Activated CD8-positive, alpha-beta memory T cell treated with anti-CD3 and anti-CD28 coated beads for 1 hour (primary cell): ENCODE measurements around the gene ZKSCAN7.
"Not testable (repeated sequence)": the region's sequence is repeated elsewhere in the genome, so short reads cannot be mapped to it uniquely, and the experiment has no call there.

ENCODE experiments used
- DNase-seq, 2 donors: peaks; one replicate each; pipeline ENCODE4 v3.0.0-alpha.2; 2020; ENCODE audit warnings: low read depth in 1 of 2; ENCODE audit errors: extremely low read depth in 1 of 2

Gene ZKSCAN7

DNA sequence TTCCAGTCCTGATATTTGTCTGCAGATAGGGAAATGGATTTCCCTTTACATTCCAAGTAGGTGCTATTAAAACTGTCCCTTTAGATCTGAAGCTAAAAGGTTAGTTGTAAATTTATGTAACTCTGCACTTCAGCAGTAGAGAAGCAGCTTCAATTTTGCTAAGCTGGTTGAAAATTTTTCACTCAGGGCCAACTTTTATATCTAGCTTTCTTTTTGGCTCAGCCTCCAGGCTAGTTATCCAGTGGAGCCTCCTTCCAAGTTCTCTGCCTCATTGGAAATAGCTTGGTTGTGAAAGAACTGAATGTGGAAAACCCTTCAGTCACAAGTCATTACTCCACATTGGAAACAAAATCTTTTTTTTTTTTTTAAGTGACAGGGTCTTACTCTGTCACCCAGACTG lies 21.6 kb downstream of the ZKSCAN7 start:
- no peak for DNase-seq

DNA sequence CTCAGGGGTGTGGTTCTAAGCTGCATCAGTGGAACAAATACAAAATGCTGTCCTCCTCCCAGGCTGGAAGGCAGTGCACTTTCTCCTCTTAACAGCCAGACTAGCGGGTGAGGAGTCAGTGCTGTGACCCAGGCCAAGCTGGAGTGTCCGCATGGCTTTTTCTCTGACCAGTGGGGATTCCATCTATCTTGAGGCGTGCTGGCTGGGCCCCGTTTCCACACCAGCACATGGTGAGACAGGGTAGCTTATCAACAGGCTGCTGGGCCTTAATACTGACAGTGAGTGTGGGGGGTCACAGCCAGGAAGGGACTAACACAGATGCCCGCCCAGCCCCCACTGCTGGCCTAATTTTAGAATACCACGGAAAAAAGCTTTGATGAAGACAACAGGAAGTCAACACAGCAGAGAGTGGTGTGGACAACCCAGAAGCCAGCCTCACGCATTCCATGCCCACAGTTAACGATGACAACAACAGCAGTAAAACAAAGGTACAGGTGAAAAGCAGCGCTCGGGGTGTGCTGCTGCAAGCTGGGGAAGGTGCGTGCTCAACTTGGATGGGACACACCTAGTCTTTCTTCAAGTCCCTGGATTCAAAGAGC lies 22.5 kb downstream of the ZKSCAN7 start:
- not testable (repeated sequence) for DNase-seq

- not testable (repeated sequence) for DNase-seq
These were observed 23.3 kb downstream of the ZKSCAN7 start for GRCh38 chr3:44578316-44578715.

GRCh38 chr3:44578924-44579515 lies 24.0 kb downstream of the ZKSCAN7 start:
- DNase-seq: not testable (repeated sequence)

DNA sequence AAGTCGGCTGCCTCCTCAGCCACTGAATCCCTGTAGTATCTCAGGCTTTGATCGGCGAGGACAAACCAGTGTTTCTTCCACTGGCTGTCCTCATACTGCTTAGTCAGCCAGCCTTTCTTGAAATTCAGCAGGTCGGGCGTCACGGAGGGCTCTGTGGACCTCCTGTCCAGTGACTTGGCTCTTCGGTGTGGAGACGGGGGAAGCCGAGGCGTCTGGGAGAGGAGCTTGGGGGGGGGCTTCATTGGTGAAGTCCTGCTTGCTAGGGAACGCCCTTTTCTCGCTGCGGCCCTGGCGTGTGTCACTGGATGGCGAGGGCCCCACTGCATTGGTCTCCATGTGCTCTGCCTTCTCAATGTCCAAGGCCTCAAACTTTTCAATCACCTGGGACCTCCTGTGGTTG lies 24.8 kb downstream of the ZKSCAN7 start:
- DNase-seq: not testable (repeated sequence)

- not testable (repeated sequence) for DNase-seq
These were observed 26.0 kb downstream of the ZKSCAN7 start for GRCh38 chr3:44580971-44581370.

GRCh38 chr3:44584646-44585501 lies 29.9 kb downstream of the ZKSCAN7 start, which contains the start of gene ZNF660:
TSS of gene ZNF660 (plus strand) at chr3:44584964. CDS start at chr3:44594194, 9,230 bp downstream.
- no peak for DNase-seq

- DNase-seq: no peak
These were observed 41.6 kb downstream of the ZKSCAN7 start for GRCh38 chr3:44596621-44597020.

DNA sequence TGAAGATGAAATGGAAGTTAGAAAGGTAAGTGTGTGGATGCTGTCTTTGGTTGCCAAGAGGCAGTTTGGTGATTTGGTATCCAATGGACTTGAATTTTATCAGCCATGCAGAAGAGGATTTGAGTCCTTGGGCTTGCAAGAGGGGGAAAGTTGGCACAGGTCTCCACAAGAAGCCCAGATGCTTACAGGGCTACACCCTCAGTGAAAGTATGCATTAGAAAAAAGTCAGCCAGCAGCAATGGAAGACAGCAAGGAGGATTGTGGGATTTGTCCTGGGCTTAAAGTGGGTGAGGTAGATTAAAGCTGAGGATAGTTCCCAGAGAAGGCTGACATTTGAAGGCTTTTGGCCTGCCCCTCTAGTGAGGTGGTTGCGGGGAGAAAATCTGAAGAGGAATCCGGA lies 46.8 kb downstream of the ZKSCAN7 start:
- no peak for DNase-seq

DNA sequence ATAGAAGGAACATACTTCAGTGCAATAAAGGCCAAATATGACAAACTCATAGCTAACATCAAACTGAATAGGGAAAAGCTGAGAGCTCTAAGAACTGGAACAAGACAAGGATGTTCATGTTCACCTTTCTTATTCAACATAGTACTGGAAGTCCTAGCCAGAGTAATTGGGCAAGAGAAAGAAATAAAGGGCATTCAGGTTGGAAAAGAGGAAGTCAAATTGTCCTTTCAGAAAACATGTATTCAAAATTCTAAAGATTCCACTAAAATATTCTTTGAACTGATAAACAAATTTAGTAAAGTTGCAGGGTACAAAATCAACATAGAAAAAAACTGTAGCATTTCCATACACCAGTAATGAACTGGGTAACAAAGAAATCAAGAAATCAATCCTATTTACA lies 57.7 kb downstream of the ZKSCAN7 start:
- no peak for DNase-seq
